HG03558 (cell line): ENCODE data around the gene ASPHD2.

ENCODE experiments used
- ATAC-seq: cut with Tn5 transposase; IDR thresholded peaks from one replicate; pipeline ENCODE4 v1.9.1; 2021; ENCODE audit warnings: moderate number of reproducible peaks; ENCODE audit not compliant: unreplicated experiment; ENCODE audit errors: extremely low read depth

ASPHD2 gene

DNA sequence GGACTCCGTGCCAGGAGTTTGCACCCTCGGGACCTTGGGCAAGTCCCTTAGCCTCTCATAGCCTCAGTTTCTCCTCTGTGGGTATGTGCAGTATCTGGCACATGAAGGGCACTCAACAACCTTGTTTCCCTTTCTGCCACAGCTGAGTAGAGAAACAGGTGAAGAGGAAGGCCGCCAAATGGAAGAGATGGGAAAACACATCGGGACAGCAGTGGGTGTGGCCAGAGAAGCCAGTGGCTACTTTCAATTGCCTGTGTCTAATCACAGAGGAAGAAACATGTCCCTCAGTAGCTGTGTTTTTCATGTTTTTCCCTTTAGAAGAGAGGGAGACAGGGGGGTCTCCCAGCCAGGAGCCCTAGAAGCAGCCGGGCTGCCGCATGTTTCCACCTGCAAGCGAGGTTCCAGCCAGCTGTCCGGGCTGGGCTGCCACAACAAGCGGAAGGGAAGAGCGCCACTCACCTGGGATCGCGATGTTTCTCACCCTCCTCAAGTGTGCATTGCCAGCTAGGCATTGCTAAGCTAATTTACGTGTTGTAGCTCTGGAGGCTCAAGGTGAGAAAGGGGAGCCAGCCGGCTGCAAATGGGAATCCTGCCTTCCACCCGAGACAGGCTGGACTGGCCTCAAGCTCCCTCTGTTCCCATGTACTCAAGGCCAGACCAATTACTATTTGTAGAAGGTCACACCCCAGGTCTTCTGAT lies 16.7 kb downstream of the ASPHD2 start:
- no peak for ATAC-seq

DNA sequence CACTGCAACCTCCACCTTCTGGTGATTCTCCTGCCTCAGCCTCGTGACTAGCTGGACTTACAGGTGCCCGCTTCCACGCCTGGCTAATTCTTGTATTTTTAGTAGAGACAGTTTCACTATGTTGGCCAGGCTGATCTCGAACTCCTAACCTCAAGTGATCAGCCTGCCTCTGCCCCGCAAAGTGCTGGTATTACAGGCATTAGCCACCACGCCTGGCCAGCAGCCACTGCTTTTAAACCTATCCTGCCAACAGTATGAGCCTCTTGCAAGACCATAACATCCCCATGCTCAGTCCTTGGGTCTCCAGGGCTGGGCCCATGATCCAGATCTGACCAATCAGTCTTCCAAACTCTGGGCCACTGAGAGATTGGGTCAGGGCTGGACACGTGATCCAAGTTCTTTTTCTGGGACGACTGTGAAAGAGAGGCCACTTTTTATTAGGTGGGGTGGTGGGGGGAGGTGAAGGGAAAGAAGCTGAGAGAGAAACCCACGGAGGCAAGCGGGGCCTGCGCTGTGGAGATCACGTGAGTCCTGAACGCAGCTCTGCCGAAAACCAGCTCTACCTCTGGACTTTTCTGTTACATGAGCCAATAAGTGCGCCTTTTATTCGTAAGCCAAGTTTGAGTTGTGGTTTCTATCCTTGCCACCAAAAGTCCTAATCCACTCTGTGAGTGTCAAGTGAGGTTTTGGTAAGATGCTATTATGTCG lies 17.9 kb downstream of the ASPHD2 start:
- no peak for ATAC-seq

DNA sequence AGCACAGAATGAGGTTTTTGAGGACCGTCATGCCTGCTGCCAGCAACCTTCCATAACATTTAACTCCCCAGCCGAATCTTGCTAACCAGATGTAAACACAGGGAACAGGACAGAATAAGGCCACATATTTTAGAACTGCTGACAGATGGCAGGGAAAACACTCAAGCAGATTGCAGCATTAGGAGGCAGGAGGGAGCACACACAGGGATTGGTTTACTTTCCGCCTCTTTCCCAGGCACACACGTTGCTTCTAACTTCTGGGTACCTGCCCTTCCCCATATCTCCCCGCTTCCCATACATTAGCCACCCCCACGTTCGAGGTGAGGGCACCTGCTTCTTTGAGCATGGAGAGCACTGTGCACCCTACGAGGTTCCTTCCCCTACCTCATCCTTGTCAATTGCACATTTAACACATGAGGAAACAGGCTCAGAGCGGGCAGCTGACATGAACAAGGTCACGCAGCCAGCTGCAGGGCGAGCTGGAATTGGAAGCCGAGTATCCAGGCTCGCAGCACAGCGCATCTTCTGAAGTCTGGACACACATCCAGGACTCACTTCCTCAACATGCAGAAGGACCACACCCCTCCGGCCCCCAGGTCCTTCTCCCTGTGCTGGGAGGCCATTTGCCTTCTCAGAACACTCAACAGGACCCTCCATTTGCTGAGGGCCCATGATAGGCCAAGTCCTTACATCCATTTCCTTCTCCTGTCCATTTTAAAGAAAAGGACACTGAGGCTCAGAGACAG lies 18.7 kb downstream of the ASPHD2 start:
- no peak for ATAC-seq

DNA sequence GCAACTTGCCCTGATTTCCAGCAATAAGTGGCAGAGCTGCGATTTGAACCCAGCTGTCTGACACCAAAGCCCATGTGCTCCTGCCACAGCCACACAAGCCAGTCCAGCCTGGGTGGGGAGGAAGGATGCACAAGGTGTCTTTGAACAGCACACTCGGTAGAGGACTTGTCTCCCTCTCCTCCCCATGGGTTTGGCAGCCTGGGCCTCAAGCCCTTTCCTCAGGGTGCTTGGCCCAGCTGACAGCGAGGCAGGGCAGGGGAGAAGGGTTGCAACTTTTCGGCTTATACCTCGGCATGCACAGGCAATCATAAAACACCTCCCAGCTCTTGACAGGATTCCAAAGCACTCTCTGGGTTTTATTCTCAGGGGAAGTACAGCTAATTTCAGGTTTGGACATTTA lies 19.3 kb downstream of the ASPHD2 start:
- no peak for ATAC-seq

DNA sequence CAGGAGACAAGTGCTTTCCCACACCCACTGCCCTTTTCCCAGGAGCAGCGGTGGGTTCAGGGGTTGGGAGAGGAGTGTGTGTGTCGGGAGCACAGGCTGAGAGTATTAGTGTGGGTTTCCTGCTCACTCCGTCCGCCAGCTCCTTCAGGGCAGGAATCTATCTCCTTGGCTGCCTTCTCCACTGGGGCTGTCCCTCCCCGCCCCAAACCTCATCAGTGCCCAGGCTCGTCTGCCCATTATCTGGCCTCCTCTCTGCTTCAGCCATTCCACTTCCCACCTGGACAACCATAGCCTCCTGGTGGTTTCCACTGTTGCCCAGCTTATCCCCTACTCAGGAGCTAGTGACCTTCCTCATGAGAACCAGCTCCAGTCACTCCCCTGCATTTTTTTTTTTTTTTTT lies 19.9 kb downstream of the ASPHD2 start:
- ATAC-seq = no peak

DNA sequence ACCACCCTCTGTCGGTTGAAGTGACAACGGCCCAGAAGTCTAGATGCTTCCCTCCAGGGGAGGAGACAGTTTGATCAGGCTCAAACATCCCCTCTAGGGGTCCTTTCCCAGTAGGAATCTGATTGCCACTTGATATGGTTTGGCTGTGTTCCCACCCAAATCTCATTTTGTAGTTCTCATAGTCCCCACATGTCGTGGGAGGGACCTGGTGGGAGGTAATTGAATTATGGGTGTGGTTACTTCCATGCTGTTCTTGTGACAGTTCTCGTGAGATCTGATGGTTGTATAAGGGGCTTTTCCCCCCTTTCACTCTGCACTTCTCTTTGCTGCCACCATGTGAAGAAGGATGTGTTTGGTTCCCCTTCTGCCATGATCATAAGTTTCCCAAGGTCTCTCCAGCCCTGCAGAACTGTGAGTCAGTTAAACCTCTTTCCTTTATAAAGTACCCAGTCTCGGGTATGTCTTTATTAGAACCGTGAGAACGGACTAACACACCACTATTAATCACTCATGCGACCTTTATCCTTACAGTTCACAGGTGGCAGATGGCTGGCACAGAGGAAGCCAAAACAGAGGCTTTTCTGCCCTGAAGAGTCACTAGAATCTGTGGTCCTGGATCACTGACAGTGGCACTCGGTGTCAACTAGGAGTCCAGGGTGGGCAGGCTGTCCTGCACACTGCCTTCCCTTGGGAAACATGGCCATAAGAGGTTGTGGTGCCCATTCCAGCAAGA lies 21.6 kb downstream of the ASPHD2 start:
- ATAC-seq = no peak

DNA sequence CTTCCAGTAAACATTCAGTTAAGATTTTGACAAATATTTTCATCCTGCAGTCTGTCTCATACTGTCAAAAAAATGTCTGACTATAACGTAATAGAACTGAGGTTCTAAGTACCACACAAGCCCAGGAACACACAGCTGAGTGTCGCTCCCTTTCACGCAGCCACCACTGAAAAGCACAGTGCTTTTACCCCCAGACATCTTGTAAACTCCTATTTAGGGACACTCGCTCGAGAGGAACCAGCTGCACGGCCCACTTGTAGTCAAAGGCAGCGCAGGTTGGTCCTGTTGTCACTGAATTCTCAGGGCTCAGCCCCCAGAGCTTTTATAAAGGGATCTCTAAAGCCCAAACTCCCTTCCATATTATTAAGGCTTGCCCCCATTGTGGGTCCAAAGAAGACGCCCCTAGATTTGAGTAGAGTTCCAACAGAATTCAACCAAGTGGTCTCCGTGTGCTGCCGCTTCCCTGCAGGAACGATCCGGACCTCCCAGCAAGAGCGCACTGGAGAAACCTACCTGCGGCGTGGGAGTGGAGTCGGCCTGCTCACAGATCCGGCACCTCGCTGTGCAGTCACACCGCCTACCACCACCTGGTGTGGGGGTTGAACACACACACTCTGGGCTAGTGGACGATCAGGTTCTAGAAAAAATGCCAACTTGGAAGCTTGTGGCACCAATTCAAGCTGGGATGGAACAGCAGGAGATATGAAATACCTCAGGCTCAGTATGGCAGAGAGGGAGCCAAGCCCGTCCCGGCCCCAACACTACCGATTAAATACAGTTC lies 23.4 kb downstream of the ASPHD2 start:
- no peak for ATAC-seq

DNA sequence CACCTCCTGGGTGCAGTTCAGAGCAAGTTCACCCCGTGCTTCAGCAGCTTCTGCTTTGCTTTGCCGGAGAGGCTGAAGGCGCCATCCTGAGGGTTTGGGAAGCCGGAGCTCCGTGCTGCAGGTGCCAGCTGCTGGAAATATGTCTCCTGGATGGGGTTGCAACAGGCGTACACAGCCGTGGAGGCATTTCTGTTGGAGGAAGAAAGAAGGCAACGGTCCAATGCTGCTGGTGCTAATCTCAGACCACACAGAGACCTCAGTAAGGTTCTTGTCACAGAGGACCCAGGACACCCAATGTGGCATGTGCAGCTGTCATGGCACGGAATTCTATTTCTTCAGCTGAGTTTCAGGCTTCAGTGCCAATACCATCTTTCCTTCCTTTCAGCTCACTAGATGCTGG lies 24.2 kb downstream of the ASPHD2 start:
- no peak for ATAC-seq

DNA sequence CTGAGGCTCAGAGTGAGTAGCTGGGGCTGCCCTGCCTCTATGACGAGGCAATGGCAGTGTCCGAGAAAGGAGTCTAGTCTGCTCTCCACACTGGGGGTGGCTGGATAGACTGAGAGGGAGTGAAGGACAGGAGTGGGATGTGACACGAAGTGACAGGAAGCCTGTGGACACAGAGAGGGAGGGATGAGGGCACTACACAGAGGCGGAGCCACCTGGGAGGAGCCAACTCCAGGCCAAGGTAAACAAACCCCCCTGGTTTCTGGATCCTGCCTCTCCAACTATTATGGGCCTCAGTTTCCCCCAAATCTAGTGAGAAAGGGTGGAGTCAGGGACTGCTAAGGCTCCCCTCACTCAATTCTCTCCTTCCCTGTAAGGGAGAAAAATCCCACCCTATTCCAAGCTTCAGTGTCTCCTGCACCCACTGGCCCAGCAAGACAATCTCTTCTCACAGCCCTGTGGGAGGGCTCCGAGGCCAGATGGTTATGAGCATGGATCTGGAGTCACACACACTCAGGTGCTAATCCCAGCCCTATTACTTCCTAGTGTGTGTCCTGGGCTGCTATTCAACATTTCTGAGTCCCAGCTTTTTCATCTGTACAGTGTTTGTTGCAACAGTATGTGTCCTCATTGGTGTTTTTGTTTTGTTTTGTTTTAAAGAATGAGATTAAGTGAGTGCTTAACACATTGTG lies 24.9 kb downstream of the ASPHD2 start:
- ATAC-seq = no peak

DNA sequence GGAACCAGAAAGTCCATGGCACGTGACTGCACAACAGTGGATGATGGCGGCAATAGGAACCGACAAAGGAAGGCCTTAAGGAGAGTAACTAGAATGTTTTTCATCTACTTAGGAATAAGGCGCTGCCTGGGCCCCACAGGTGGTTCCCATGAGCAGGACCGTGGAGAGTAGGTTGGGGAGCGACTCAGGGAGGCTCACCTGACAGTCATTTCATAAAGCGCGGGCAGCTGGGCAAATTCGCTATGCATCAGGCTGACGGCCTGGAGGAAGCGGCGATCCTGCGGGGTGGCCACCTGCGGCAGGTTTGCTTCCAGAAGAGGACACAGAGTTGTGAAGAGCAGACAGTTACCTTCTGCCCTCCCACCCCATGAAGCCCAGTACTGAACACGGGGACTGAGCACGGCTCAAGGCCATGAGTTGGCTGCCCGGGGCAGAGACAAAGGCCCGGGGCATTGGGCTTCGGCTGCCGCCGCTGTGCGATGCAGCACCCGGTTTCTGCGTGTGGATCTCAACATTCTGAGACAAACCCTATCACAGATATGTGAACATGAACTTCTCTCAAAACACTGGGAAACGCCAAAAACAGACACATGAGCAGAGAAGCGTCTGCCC lies 28.7 kb downstream of the ASPHD2 start:
- ATAC-seq = no peak

DNA sequence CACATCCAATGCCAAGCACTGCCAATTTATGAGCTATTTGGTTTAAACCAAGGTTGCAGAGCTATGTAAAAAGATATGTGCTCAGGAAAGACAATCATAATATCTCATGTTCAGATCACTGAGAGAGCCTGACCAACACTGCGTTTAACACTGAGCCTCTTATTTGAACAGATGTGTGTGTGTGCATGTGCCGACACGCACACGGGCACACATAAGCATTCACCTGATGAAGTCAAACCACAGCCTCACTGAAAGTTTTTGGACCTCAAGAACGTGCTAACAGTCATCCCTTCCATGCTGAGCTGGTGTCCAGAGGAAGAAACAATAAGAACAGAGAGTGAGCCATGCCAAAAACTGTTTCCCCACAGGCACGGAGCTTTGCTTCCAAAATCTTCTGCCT lies 31.1 kb downstream of the ASPHD2 start:
- no peak for ATAC-seq

DNA sequence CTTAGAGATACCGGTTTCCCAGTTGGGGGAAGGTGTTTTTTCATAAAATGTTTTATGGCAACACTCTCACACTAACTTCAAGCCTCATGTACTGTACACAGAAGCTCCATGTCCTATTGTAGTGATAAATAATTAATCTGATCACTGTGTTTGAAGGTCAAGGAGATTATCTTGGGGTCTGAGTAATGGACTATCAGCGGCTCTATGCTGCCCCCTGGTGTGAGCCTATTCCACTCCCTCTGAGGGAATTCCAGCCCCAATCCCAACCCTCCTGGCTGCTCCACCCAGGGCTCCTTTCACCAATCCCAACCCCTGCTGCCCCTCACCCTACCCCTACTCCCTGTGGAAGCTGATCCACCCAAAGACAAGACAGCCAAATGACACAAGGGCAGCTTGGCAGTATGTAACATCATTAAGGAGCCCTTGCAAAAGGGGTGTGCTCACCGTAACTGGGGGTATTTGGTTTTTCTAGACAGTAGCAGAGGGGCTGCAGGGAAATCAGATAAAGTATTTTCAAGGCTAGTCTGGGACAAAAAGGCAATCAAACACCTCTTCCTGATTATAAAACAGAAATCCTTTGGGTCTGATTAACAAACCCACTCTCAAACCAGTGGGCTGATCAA lies 32.2 kb downstream of the ASPHD2 start:
- ATAC-seq = no peak

DNA sequence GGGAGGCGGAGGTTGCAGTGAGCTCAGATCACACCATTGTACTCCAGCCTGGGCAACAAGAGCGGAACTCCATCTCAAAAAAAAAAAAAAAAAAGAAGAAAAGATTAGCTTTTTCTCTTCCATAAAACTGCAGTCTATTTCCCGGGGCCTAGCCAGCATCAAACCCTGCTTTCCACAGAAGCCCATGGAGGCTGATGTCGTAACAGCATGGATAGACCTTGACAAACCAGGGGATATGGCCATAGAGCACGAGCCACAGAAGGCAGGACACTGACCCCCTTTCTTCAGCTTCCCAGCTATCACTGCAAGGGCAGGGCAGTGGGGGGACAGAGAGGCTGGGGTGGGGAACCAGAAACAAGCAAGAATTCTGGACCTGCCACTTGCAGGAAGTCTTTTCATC lies 33.0 kb downstream of the ASPHD2 start:
- ATAC-seq = no peak

DNA sequence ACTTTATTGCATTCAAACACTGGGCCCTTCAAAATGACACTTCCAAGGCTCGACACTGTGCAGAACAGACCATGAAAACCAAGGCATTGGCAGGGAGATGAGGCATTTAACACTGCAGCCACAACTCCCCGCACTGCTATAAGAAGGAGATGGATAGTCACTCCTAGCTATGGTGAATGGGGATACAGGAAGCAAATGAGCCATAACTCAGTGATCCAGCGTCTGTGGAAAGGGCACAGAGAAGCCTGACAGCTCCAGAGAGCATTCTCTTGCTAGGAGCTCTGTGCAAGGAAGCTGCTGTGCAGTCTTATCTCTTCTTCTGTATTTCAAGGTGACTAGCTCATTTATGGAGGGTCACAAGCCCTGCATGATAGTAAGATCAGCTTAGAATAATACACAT lies 33.6 kb downstream of the ASPHD2 start:
- ATAC-seq = no peak

DNA sequence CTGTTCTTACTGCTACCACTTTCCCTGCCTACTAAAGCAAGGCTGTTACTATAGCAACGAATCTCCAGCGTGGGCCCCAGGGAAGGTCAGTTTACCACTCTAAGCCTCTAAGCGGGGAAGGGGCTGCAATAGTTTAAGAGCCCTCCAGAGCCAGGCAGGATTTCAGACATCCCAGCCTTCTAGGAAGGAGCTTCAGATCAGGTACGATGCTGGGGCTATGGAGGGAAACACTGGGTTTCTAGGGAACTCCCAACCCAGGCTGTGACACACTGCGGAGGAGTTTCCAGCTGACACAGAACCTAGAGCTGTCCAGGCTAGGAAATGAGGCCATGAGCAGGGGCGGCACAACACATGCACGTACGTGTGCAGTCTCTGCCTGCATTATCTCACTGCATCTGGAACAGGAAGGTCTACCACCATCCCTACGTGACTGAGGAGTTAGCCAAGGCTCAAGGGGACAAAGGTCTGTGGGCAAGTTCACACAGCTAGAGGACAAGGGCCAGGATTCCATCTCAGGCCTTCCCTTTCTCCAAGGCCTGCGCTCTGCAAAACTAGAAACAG lies 34.1 kb downstream of the ASPHD2 start:
- no peak for ATAC-seq

DNA sequence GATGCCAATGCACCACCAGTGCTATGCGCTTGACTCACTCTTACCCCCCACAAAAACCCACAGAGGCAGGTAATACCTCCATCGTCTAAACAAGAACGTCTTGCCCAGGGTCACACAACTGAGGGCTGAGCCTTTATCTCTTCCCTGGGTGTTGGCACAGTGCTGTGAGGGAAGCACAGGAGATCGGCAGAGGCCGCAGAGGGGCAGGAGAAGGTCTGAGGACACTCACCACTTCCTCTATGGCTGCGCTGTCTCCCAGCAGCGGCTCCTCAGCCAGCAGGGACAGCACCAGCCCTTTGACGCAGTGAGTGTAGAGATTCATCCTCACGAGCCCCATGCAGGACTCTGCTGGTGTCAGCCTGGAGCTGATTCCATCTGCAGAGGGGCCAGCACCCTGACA lies 34.6 kb downstream of the ASPHD2 start:
- no peak for ATAC-seq

DNA sequence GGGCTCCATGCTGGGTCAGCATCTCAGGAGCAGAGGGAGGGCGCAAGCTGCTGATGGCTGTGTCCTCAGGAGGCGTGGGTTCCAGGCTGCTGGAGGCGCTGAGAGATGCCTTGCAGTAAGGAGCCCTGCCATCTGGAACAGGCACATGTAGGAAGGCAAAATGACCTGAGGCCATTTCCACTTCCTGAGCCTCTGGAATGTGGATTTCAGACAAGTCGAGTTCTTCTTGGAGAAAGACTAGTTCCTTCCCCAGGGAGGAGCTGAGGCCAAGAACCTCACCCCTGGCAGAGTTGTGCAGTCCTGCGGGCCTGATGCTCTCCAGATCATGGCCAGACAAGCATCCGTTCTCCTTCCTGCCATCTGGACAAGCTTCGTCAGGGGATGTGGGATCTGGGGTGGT lies 35.3 kb downstream of the ASPHD2 start:
- ATAC-seq = no peak

DNA sequence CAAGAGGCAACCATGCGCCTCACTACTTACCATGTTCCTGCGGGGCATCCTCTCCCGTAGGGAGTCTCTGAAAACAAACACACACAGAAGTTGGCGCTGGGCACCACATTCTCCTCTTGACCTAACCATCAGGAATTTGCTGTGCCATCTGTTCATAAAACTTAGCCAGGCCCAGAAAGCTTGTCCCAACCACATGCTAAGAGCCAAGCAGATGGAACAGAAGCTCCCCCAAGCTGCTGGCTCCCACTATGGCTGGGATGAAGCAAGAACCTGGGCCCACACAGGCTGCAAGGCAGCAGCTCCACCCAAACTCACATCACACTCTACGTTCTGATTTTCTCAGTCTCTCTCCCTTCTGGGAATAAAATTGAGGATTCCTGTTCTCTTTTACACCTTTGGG lies 37.1 kb downstream of the ASPHD2 start:
- ATAC-seq = no peak
